ENCODE measurements around the gene MPP1. TPM values are rescaled to one million over a fixed set of nuclear protein-coding genes. Genes with fewer than 3 reads are reported as not detected.

The MPP1 gene
- total and polyA plus RNA-seq, 7 donors, result 13.9 to 22.1 (median 16.6) TPM

DNA sequence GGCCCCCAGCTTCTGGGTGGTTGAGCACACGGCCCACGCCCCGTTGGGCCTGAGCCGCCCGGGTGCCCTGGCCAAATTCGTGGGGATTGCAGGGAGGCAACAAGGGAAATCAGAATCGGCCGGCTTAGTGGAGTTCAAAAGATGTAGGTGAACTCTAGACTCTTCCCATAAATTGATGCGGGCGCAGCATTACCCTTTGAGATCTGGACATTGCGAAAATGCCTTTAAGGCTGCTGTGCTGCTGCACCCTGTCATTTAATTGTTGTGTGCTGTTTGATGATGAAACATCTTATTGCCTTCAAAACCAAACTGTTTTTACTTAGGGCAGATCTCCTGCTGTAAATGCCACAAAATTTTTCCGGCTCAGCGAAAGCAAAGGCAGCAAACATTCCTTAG lies 409 bp upstream of the MPP1 start:
- intact Hi-C loops (cut with DNase I), result no loop called here
- Histone ChIP-seq H3K4me1 (peaks cover 6% of the 10 kb centered on the region), H3K27ac (peak overlapping the region; percentile 58), H3K4me3 (peak overlapping the region; percentile 78), H3K27me3 (ENCODE audit: insufficient read depth in 3 of 3, low read length in 2 of 3) (no peaks in the 10 kb centered on the region), H3K36me3 (ENCODE audit: insufficient read depth in 1 of 2, low read depth in 1 of 2) (no peaks in the 10 kb centered on the region), H3K9me3 (no peaks in the 10 kb centered on the region)
- TF ChIP-seq, protein P1, sequence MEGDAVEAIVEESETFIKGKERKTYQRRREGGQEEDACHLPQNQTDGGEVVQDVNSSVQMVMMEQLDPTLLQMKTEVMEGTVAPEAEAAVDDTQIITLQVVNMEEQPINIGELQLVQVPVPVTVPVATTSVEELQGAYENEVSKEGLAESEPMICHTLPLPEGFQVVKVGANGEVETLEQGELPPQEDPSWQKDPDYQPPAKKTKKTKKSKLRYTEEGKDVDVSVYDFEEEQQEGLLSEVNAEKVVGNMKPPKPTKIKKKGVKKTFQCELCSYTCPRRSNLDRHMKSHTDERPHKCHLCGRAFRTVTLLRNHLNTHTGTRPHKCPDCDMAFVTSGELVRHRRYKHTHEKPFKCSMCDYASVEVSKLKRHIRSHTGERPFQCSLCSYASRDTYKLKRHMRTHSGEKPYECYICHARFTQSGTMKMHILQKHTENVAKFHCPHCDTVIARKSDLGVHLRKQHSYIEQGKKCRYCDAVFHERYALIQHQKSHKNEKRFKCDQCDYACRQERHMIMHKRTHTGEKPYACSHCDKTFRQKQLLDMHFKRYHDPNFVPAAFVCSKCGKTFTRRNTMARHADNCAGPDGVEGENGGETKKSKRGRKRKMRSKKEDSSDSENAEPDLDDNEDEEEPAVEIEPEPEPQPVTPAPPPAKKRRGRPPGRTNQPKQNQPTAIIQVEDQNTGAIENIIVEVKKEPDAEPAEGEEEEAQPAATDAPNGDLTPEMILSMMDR (IDR thresholded peaks at IDR 0.05), result no peak
- DNase-seq (no peak), ATAC-seq (peak in 2 of 4 donors; percentile 22 to 54)
- 3 to 34% (median 4%) methylated on average over 13 of the region's 13 CpGs for WGBS, 3 donors

DNA sequence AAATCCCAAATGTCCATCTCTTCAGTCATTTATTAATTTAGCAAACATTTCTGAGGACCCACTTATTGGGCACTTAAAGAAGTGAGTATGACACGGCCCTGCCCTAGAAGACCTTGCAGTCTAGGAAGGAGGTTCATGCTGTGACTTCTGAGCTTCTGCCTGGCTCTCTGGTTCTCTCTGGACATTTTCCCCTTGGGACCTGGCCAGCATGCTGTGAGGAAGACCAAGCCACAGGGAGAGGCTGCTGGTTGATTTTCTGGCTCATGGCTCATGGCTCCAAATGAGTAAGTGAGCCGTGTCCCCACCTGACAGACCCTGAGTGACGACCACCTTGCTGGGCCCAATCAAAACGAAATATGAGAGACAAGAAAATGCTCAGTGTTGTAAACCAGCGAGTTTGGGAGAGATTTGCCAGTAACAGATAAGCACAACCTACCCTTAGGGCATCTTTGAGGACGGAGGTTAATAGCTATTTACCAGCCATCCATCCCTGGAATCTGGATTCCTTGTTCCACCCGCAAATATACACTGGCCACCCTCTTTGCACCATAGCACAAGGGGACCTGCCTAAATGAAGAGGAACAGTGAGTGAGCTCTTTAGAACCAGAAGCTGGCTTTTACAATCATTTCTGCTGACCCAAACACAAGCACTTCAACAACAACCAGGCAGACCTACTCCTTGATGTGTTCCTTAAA lies 876 bp downstream of the MPP1 start:
- TF ChIP-seq, protein P1 (IDR thresholded peaks at IDR 0.05), result no peak
- Histone ChIP-seq H3K4me1 (peaks cover 11% of the 10 kb centered on the region), H3K4me3 (peak overlapping the region; percentile 78), H3K9me3 (no peaks in the 10 kb centered on the region), H3K36me3 (ENCODE audit: insufficient read depth in 1 of 2, low read depth in 1 of 2) (no peaks in the 10 kb centered on the region), H3K27ac (peak overlapping the region; percentile 72), H3K27me3 (ENCODE audit: insufficient read depth in 3 of 3, low read length in 2 of 3) (no peaks in the 10 kb centered on the region)
- 18 to 37% (median 36%) methylated on average over 7 of the region's 7 CpGs for WGBS, 3 donors
- intact Hi-C loops (cut with DNase I), result loop anchor here in 1 of 2 donors (5.0 kb wide), 1 partner anchor 37 kb away; no protein-coding TSS in a partner anchor
- peak in 1 of 4 donors; percentile 3 for ATAC-seq
- no peak for DNase-seq

DNA sequence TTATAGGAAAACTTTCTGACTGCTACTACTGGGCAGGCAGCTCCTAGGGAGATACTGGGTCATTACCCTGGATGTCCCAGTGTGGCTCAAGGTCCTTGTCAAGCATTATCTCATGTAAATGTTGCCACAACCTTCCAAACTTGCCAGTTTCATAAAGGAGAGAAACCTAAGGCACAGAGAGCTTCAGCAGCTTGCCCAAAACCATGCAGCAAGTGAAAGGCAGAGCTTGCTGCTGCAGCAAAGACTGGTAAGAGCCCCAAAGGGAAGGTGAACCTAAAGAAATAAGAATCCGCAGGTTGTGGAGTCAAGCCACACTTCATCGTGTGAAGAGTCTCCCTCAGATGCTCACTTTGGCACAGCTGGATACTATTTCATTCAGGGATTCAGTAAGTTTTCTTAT lies 2.3 kb downstream of the MPP1 start:
- H3K27me3 ChIP-seq (ENCODE audit: insufficient read depth in 3 of 3, low read length in 2 of 3), result no peaks in the 10 kb centered on the region
- no peak overlapping the region for H3K27ac ChIP-seq
- TF ChIP-seq, protein P1 (IDR thresholded peaks at IDR 0.05), result no peak
- DNase-seq, result no peak
- H3K9me3 ChIP-seq, result no peaks in the 10 kb centered on the region
- 72 to 81% (median 74%) methylated on average over 2 of the region's 2 CpGs for WGBS, 3 donors
- no peak for ATAC-seq
- intact Hi-C loops (cut with DNase I), result loop anchor here in 1 of 2 donors (5.0 kb wide), 1 partner anchor 36 kb away; no protein-coding TSS in a partner anchor
- H3K4me3 ChIP-seq, result no peak overlapping the region
- peaks cover 11% of the 10 kb centered on the region for H3K4me1 ChIP-seq
- no peaks in the 10 kb centered on the region for H3K36me3 ChIP-seq (ENCODE audit: insufficient read depth in 1 of 2, low read depth in 1 of 2)

DNA sequence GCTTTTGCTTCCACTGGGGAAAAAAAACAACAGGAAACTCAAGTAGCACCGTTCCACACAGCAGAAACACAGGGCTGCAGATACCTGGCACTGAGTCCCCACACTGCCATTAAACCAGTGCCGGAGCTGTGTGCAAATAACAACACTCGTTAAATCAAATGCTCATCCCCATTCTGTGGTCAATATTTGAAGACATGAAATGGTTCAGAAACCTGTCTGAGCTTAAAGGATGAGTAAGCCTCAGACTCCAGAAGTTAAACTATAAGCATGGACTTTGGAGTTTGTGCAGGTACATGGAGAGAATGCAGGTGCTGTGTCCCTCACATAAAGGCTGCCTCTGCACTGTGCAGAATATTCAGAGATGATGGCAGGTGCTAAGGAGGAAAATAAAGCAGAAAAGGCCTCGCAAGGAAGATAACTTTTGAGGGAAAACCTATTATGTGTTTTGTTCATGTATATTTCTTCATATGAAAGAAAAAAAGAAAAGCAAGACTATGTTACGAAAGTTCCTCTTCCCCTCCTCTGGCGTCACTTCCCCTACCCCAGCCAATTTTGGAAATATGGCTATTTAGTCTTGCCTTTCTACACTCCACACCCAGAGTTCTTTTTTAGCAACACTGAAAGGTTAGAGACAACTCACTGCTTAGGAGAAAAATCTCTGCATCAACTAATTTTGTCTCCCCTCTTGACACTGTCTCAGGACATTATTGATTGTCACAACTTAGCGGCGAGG lies 4.6 kb downstream of the MPP1 start:
- WGBS, 3 donors, result 68 to 78% (median 70%) methylated on average over 8 of the region's 8 CpGs
- H3K27ac ChIP-seq, result no peak overlapping the region

More for the DNA sequence above, 4.6 kb downstream of the MPP1 start:
- intact Hi-C loops (cut with DNase I), result loop anchor here in 1 of 2 donors (5.0 kb wide), 1 partner anchor 33 kb away; no protein-coding TSS in a partner anchor
- H3K27me3 ChIP-seq (ENCODE audit: insufficient read depth in 3 of 3, low read length in 2 of 3), result no peaks in the 10 kb centered on the region
- no peaks in the 10 kb centered on the region for H3K36me3 ChIP-seq (ENCODE audit: insufficient read depth in 1 of 2, low read depth in 1 of 2)
- TF ChIP-seq, protein P1 (IDR thresholded peaks at IDR 0.05), result no peak
- no peak overlapping the region for H3K4me3 ChIP-seq
- H3K9me3 ChIP-seq, result no peaks in the 10 kb centered on the region
- H3K4me1 ChIP-seq, result peaks cover 11% of the 10 kb centered on the region
- ATAC-seq (no peak), DNase-seq (no peak)
